ENCODE measurements around the gene ANKLE1.
A peak's percentile ranks its signal among the peaks of the same experiment; 100 is the strongest.

DNA sequence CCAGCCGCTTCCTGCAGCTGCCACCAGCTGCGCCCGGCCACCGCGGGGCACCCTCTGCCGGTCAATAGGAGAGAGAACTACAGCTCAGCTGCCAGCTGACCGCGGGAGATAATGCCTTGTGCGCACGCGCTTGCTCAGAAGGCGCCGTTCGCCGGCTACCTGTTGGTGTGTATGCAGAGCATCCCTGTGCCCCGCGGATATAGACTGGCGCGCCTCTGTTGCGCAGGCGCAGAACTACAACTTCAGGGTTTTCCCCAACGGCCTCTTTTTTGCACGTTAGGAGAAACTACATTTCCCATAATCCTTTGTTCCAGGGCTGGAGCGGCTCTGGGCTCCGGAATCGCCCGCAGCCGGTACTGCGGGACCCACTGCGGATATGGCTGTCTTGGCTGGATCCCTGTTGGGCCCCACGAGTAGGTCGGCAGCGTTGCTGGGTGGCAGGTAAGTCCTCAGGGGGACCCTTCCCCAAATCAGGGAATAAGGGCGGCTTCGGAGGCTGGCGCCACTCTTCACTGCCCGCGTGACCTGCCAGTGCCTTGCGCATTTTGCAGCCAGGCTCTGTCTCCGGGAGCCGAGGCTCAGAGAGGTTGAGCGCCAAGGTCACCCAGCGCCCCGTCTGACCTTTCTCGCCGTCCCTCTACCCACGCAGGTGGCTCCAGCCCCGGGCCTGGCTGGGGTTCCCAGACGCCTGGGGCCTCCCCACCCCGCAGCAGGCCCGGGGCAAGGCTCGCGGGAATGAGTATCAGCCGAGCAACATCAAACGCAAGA, 24.0 kb downstream of the ANKLE1 start, which contains the start of gene MRPL34:
- TF ChIP-seq CTCF (IDR thresholded peaks at IDR 0.05) (peak in 3 of 4 experiments; percentile 83 to 92 (median 91)), POLR2A (IDR thresholded peaks at IDR 0.05) (peak in 1 of 2 donors; percentile 40)
